ES-I3 (cell line): ENCODE measurements around the gene ATP9A.
"Not testable (repeated sequence)": the region's sequence is repeated elsewhere in the genome, so short reads cannot be mapped to it uniquely, and the experiment has no call there.

Experiments used
- H3K36me3 ChIP-seq: 2 replicates; pipeline ENCODE4 v1.6.1; 2013; ENCODE audit warnings: mild to moderate bottlenecking, low read length, control low read depth, moderate library complexity; ENCODE audit not compliant: insufficient read depth
- H3K4me1 ChIP-seq: 2 replicates; pipeline ENCODE4 v1.6.1; 2013; ENCODE audit warnings: mild to moderate bottlenecking, control low read depth, low read length; ENCODE audit not compliant: insufficient read depth
- H3K9ac ChIP-seq: 2 replicates; pipeline ENCODE4 v1.6.1; 2013; ENCODE audit warnings: low read depth, mild to moderate bottlenecking, low read length, moderate library complexity
- H3K9me3 ChIP-seq: 2 replicates; pipeline ENCODE4 v1.6.1; 2013; ENCODE audit warnings: mild to moderate bottlenecking, low read length, moderate library complexity; ENCODE audit not compliant: control insufficient read depth, insufficient read depth

ATP9A gene

DNA sequence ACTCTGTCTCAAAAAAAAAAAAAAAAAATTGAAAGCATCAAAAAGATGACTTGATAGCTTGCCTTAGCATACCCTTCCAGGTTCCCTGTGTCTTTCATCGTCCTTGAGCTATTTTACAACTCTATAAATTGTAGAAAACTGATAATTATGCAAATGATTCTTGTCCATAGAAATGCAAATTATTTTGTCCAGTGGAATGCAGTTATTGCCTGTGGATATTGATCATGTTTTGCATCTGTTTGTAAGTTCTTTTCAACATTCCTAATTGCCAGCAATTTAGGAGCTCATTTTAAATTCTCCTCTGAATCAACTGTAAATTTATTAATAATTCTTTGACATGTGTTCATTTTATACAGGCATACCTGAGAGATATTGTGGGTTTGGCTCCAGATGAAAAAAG is 7.1 kb upstream of the ATP9A start:
- Histone ChIP-seq H3K9ac (no peak overlapping the region), H3K36me3 (no peaks in the 10 kb centered on the region), H3K9me3 (peaks cover 3% of the 10 kb centered on the region; the same call in 1 of the 2 replicates), H3K4me1 (no peaks in the 10 kb centered on the region)

DNA sequence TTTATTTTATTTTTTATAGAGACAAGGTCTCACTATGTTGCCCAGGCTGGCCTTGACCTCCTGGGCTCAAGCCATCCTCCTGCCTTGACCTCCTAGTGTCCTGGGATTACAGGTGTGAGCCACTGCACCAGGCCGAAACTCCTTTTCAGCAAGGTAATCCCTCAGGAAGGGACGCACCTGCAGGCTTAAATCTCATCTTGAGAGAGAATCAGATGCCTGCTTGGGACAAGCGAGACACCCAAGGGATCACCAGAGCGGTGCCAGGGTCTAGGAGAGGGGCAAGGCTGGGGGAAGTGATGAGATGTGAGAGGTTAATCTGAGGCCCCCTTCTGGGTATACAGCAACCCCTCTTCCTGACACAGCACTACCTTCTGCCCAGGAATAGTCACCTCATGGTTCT is 4.0 kb upstream of the ATP9A start:
- Histone ChIP-seq H3K9me3 (no peaks in the 10 kb centered on the region), H3K36me3 (no peaks in the 10 kb centered on the region), H3K9ac (no peak overlapping the region), H3K4me1 (no peaks in the 10 kb centered on the region)

DNA sequence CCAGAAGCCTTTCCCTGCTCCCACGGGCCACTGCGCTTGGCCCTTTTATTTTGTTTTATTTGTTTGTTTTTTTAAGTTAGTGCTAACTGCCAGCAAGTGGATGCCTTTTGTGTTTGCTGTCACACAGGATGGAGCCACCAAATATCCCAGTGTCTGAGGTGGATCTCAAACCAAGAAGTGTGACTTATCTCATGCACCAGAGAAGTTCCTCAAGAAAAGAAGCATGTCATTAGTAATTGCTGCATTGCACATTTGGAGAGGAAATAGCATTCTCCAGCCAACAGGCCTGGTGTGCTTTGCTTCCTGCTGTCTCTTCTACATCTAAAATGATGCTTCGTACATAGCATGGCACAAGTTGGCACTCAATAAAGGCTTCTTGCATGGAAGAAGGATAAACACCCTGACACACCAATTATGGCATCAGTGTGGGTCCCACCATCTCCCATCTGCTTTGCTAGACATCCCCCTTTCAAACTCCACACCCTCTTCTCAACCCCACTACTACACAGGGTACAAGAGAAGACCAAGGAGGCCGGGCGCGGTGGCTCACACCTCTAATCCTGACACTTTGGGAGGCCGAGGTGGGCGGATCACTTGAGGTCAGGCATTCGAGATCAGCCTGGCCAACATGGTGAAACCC is 1.9 kb upstream of the ATP9A start:
- Histone ChIP-seq H3K9me3 (no peaks in the 10 kb centered on the region), H3K36me3 (no peaks in the 10 kb centered on the region), H3K4me1 (no peaks in the 10 kb centered on the region), H3K9ac (no peak overlapping the region)

DNA sequence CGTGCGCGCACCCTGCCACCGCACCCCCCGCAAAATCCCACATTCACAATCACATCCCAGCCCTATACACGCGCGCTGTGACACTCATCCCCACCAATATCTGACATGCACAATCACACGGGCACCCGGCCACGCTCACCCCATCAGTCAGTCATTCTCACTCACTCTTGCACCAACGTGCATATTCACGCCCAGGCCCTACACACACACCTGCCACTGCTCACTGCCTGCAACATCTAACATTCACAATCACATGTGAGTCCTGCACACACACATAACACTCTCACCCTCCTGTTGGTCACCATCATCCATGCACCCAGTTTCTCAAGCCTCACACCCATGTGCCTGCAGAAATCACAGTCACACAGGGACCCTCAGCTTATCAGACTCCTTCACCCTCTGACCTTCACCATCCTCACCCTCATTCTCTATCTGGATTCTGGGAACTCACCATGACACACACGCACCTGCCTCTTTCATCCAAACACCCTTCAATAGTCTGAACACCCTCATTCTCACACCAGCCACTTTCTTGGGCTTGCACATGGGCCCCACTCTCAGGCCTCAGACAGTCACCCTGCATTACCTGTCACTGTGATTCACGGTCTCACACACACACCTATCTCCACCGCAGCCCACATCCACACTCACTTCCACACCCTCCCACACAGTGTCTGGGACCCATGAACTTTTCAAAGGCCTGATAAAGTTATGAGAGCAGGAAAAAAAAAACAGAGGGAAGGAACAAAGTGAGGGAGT is 748 bp upstream of the ATP9A start:
- Histone ChIP-seq H3K9ac (no peak overlapping the region), H3K4me1 (no peaks in the 10 kb centered on the region), H3K9me3 (no peaks in the 10 kb centered on the region), H3K36me3 (no peaks in the 10 kb centered on the region)

DNA sequence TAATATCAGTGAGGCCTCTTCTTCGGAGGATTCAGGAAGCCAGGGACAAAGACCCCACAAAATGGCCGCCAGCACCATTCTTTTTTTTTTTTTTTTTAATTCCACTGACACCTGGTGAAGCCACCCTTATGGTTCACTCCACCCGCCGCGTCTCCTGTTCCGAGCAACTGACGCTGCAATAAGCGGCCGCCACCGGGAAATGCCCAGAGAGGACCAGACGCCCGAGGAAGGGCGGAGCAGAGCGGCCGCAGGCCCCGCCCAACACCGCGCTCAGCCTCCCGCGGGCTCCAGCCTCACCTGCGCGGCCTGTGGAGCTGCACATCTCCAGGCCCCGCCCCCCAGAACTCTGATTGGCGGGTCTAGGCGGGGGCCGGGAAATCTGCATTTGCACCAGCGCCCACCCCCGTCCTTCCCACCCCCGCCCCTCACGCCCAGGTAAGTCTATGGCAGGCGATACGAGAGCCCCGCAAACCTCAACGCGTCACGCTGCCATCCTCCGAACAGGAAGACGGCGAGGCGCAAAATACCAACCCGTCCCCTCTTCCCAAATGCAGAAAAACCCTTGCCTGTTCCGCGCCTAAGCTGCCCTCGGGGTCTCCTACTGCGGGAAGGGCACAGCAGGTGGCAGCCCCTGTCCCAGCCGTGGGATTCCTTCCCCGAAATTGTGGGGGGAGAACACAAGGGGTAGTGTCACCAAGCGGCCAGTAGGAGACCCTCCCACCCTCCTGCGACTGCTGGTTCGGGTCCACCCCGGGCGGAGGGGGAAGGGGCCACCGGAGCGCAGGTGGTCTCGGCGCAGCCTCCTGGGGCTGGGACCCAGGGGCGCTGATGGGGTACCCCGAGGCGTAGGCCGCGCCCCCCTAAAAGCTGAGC is 960 bp downstream of the ATP9A start:
- Histone ChIP-seq H3K4me1 (no peaks in the 10 kb centered on the region), H3K36me3 (no peaks in the 10 kb centered on the region), H3K9me3 (no peaks in the 10 kb centered on the region), H3K9ac (peak overlapping the region; percentile 65)

DNA sequence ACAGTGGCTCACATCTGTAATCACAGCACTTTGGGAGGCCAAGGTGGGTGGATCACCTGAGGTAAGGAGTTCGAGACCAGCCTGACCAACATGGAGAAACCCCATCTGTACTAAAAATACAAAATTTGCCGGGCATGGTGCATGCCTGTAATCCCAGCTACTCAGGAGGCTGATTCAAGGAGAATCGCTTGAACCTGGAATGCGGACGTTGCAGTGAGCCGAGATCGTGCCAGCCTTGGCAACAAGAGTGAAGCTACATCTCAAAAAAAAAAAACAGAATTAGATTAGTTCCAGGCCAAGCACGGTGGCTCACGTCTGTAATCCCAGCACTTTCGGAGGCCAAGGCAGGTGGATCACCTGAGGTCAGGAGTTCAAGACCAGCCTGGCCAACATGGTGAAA is 2.8 kb downstream of the ATP9A start:
- not testable (repeated sequence) for H3K9ac ChIP-seq, H3K4me1 ChIP-seq, H3K9me3 ChIP-seq, H3K36me3 ChIP-seq

DNA sequence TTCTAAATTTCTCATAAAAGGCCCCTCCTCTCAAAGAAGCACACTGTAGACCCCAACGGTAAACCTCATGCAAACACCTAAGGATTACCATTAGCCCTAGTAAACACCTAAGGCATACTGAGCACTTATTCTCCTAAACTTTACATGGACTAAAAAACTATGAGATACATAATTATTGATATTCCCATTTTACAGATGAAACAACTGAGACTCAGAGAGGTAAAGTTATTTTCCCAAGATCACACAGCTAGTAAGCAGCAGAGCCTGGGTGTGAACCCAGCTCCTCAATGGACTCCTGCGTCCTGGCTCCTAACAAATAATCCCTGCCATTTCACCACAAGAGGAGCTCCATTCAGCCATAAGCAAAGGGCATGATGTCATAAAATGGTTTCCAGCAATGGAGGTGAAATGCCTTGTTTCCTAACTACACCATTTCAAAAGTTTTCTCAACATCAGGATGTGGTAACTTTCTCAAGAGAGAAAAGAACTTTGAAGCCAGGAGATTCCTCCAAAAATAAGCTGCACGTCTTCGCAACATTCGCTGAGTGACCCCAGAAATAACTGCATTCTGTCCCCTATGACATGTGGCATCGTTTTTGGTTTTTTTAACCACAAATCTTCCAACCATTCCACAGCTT is 4.1 kb downstream of the ATP9A start:
- no peak overlapping the region for H3K9ac ChIP-seq
- H3K4me1 ChIP-seq = peaks cover 8% of the 10 kb centered on the region; the same call in 1 of the 2 replicates
- no peaks in the 10 kb centered on the region for H3K9me3 ChIP-seq
- H3K36me3 ChIP-seq = no peaks in the 10 kb centered on the region

DNA sequence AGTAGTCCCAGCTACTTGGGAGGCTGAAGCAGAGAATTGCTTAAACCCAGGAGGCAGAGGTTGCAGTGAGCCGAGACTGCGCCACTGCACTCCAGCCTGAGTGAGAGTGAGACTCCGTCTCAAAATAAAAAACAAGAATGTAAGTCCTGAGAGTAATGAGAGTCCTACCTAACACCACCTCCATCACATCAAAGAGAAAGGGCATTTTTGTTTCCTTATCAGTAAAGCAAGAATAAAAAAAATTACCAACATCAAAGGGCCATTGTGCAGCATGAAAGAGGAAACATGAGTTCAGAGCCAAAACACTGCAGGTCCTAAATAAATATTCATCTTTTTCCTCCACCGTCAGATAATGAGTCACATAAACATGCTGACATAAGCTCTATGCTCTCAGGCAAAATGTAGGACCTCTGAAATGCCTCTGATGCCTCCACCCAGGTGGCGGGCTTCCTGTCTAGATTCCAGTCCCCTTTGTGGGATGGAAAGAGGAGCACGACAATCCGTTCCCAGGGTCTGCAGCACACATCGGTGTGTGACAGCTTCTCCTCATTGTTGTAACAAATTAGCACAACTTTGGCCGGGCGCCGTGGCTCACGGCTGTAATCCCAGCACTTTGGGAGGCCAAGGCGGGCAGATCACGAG is 7.2 kb downstream of the ATP9A start:
- H3K36me3 ChIP-seq = no peaks in the 10 kb centered on the region
- no peaks in the 10 kb centered on the region for H3K9me3 ChIP-seq
- H3K9ac ChIP-seq = no peak overlapping the region
- peaks cover 8% of the 10 kb centered on the region; the same call in 1 of the 2 replicates for H3K4me1 ChIP-seq

DNA sequence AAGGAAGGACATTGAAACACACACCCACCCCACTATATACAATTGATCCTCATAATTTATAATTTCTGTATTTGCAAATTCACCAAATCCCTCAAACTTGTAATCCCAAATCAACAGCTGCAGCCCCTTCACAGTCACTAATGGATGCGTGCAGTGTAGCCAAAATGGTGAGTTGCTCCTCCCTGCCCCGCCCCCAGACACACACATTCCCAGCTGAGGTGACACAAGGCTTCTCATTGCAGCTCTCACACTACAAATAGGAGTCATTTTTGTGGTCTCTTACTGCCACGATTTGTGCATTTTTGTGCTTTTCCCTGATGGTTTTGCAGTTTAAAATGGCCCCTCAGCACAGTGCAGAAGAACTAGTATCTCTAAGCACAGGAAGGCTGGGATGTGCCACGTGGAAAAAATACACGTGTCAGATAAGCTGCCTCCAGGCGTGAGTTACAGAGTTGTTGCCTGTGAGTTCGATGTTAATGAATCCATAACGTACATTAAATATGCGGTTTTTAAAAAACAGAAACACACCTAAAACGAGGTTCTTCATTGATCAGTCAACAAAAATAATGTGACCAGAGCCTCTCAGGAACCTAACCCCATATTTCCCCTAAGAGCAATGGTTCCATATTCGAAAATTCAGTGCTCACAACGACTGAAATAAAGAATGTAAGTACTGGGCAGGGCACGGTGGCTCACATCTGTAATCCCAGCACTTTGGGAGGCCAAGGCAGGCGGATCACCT is 8.2 kb downstream of the ATP9A start:
- no peaks in the 10 kb centered on the region for H3K9me3 ChIP-seq
- H3K9ac ChIP-seq = no peak overlapping the region
- peaks cover 8% of the 10 kb centered on the region; the same call in 1 of the 2 replicates for H3K4me1 ChIP-seq
- no peaks in the 10 kb centered on the region for H3K36me3 ChIP-seq

DNA sequence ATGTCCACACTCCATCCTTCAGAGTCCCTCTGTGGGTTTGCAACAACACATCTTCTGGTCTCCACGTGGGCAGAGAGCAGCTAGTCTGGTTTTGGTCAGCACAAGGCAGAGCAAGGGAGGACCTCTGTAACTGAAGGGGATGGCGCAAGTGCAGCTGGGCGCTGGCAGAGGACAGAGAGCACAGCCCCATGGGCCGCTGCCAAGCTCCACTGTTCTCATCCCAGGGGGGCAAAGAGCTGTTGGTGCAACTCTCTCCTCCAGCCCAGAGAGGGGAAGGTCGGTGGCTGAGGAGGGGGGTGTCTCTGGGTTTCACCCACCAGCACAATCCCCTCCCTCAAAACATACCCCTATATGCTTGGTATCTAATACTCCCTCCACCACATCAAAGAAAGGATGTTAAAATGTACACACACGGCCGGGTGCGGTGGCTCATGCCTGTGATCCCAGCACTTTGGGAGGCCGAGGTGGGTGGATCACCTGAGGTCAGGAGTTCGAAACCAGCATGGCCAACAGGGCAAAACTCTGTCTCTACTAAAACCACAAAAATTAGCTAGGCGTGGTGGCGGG is 9.1 kb downstream of the ATP9A start:
- Histone ChIP-seq H3K9ac (no peak overlapping the region), H3K4me1 (peaks cover 8% of the 10 kb centered on the region; the same call in 1 of the 2 replicates), H3K9me3 (no peaks in the 10 kb centered on the region), H3K36me3 (no peaks in the 10 kb centered on the region)

DNA sequence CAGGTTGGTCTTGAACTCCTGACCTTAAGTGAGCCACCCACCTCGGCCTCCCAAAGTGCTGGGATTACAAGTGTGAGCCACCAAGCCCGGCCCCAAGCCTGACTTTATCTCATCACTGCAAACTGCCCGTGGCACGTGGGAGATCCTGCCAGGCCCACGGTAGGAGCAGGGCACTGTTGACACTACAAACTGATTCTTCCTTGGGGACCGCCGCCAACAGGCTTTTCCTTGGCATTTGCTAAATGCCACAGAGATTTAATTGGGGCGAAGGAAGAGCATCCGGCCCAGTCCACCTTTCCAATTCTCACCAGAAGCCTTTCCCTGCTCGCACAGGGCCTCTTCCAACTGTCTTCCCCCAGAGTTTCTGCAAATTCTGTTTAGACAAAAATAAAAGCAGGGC is 11.0 kb downstream of the ATP9A start:
- H3K9ac ChIP-seq = no peak overlapping the region
- H3K36me3 ChIP-seq = no peaks in the 10 kb centered on the region
- H3K4me1 ChIP-seq = peaks cover 8% of the 10 kb centered on the region; the same call in 1 of the 2 replicates
- H3K9me3 ChIP-seq = no peaks in the 10 kb centered on the region

DNA sequence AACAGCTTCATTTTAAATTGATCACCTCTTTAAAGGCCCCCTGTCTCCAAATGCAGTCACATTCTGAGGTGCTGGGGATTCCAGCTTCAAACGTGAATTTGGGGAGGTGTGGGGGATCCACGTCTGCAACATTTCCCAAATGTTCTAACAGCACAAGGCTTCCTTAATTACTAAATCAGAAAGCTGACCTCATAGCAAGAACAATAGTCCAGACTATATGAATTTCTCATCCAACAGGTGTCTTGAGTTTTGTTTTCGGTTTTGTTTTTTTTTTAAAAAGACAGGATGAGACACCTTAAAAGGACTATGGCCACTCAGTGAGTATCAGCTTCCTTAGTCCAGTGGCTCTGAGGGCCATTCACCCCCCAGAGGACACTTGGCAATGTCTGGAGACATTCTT is 11.5 kb downstream of the ATP9A start:
- no peaks in the 10 kb centered on the region for H3K36me3 ChIP-seq
- H3K9ac ChIP-seq = no peak overlapping the region
- no peaks in the 10 kb centered on the region for H3K9me3 ChIP-seq
- H3K4me1 ChIP-seq = peaks cover 8% of the 10 kb centered on the region; the same call in 1 of the 2 replicates

DNA sequence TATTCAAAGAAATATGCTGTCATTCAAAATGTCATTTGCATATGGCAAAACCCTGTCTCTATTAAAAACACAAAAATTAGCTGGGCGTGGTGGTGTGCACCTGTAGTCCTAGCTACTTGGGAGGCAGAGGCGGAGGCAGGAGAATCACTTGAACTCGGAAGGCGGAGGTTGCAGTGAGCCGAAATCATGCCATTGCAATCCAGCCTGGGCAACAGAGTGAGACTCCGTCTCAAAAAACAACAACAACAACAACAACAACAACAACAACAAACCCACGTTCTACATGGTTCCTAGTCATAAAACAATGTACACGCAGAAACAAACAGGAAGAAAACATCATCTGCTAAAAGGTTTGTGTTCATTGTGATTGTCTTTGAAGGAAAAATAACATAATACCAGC is 15.0 kb downstream of the ATP9A start:
- H3K4me1 ChIP-seq, H3K36me3 ChIP-seq, H3K9ac ChIP-seq, H3K9me3 ChIP-seq: not testable (repeated sequence)
